SK-N-SH (cell line): ENCODE measurements around the gene SNTG2. TPM values are rescaled to one million over a fixed set of nuclear protein-coding genes. Genes with fewer than 3 reads are reported as not detected.

Experiments
- CTCF ChIA-PET: fragments of 300-600, 350-600 bp; formaldehyde crosslinking; extraction: SDS; loops from one replicate; lab custom pipeline; 2021; lab: Yijun Ruan, JAX
- POLR2A ChIA-PET: fragments of 350-600 bp; sonication (Branson Sonifier 250); formaldehyde crosslinking; extraction: SDS; loops from one replicate; lab custom pipeline; 2020; ENCODE audit warnings: antibody characterized with exemption, inconsistent platforms; lab: Yijun Ruan, JAX
- DNase-seq: peaks from one replicate; pipeline ENCODE4 v3.0.0; 2012
- H2AFZ ChIP-seq: fragments of 200-600 bp; sonication (generic); 2 replicates; pipeline ENCODE4 v1.8.1; 2016; ENCODE audit warnings: antibody characterized with exemption, mild to moderate bottlenecking, low read depth
- H3F3A ChIP-seq: fragments of 200-600 bp; sonication (generic); replicated peaks from 2 replicates; pipeline ENCODE3; 2016; ENCODE audit warnings: antibody characterized with exemption, mild to moderate bottlenecking; ENCODE audit not compliant: insufficient read depth
- H3K27ac ChIP-seq, 2 experiments: fragments of 200-500 bp in 1 of 2; fragments of 200-600 bp in 1 of 2; sonication (Bioruptor generic) in 1 of 2; sonication (generic), shearing (Covaris generic) in 1 of 2; 2 replicates each; pipeline versions ENCODE4 v1.5.1 to v1.6.1; 2014 to 2016; ENCODE audit warnings: low read depth in 2 of 2, inconsistent platforms in 1 of 2, low read length in 1 of 2, mild to moderate bottlenecking in 1 of 2, mixed read lengths in 1 of 2
- H3K27me3 ChIP-seq: fragments of 200-600 bp; sonication (generic), shearing (Covaris generic); 2 replicates; pipeline ENCODE4 v1.6.1; 2016; ENCODE audit warnings: mixed run types; ENCODE audit not compliant: insufficient read depth
- H3K36me3 ChIP-seq, 2 experiments: fragments of 200-500 bp in 1 of 2; fragments of 200-600 bp in 1 of 2; sonication (Bioruptor generic) in 1 of 2; sonication (generic) in 1 of 2; replicated peaks in 1 of 2; 2 replicates each; pipeline versions ENCODE3 to v1.5.1; 2014 to 2016; ENCODE audit warnings: low read length in 1 of 2, mild to moderate bottlenecking in 1 of 2; ENCODE audit not compliant: insufficient read depth in 2 of 2, control insufficient read depth in 1 of 2
- H3K4me1 ChIP-seq, 2 experiments: fragments of 200-500 bp in 1 of 2; fragments of 200-600 bp in 1 of 2; sonication (Bioruptor generic) in 1 of 2; sonication (generic), shearing (Covaris generic) in 1 of 2; 2 replicates each; pipeline versions ENCODE4 v1.5.1 to v1.6.1; 2014 to 2016; ENCODE audit warnings: low read depth in 1 of 2, low read length in 1 of 2, mixed run types in 1 of 2; ENCODE audit not compliant: insufficient read depth in 2 of 2, control insufficient read depth in 1 of 2
- H3K4me2 ChIP-seq: fragments of 200-600 bp; sonication (generic), shearing (Covaris generic); 2 replicates; pipeline ENCODE4 v1.6.1; 2017; ENCODE audit warnings: mixed run types
- H3K4me3 ChIP-seq, 2 experiments: fragments of 200-500 bp in 1 of 2; fragments of 200-600 bp in 1 of 2; sonication (Bioruptor generic) in 1 of 2; sonication (generic), shearing (Covaris generic) in 1 of 2; 2 replicates each; pipeline versions ENCODE4 v1.5.1 to v1.8.1; 2014 to 2016; ENCODE audit warnings: low read depth in 2 of 2, inconsistent platforms in 1 of 2, low read length in 1 of 2, mild to moderate bottlenecking in 1 of 2, mixed read lengths in 1 of 2, moderate library complexity in 1 of 2
- H3K79me2 ChIP-seq: fragments of 200-600 bp; sonication (generic); 2 replicates; pipeline ENCODE4 v1.8.1; 2017; ENCODE audit warnings: mild to moderate bottlenecking; ENCODE audit not compliant: insufficient read depth
- H3K9ac ChIP-seq: fragments of 200-600 bp; sonication (generic); 2 replicates; pipeline ENCODE4 v1.6.1; 2017; ENCODE audit warnings: mixed run types
- H3K9me2 ChIP-seq: fragments of 200-600 bp; sonication (generic); 2 replicates; pipeline ENCODE4 v1.6.1; 2017; ENCODE audit warnings: mixed run types
- H3K9me3 ChIP-seq: fragments of 200-600 bp; sonication (generic); 2 replicates; pipeline ENCODE4 v1.6.1; 2017; ENCODE audit warnings: mixed run types, mild to moderate bottlenecking, moderate library complexity
- H4K20me1 ChIP-seq: fragments of 200-600 bp; sonication (generic); 2 replicates; pipeline ENCODE4 v1.6.1; 2017; ENCODE audit warnings: mild to moderate bottlenecking, mixed run types; ENCODE audit not compliant: insufficient read depth
- CHD2 ChIP-seq: fragments of 150-350 bp; IDR thresholded peaks from 2 replicates; pipeline ENCODE4 v1.6.1; 2018; ENCODE audit warnings: low read length; ENCODE audit not compliant: partially characterized antibody
- FOSL2 ChIP-seq: IDR thresholded peaks from 2 replicates; pipeline ENCODE4 v1.4.0; 2012; ENCODE audit warnings: low read depth, mild to moderate bottlenecking, moderate library complexity, borderline replicate concordance
- FOXJ3 ChIP-seq: sonication (generic); formaldehyde crosslinking; IDR thresholded peaks from 2 replicates; pipeline ENCODE4 v1.5.1; 2020; ENCODE audit warnings: mild to moderate bottlenecking, missing genetic modification reagents
- FOXM1 ChIP-seq: IDR thresholded peaks from 2 replicates; pipeline ENCODE4 v1.4.0; 2012; ENCODE audit warnings: low read depth, mild to moderate bottlenecking
- JUND ChIP-seq: IDR thresholded peaks from 2 replicates; pipeline ENCODE4 v1.4.0; 2012
- MEF2A ChIP-seq: IDR thresholded peaks from 2 replicates; pipeline ENCODE4 v1.4.0; 2012; ENCODE audit warnings: low read depth, borderline replicate concordance
- NFIC ChIP-seq: IDR thresholded peaks from 2 replicates; pipeline ENCODE4 v1.4.0; 2012; ENCODE audit warnings: borderline replicate concordance
- RAD21 ChIP-seq: IDR thresholded peaks from 2 replicates; pipeline ENCODE4 v1.6.1; 2012; ENCODE audit warnings: mild to moderate bottlenecking, low read length
- RCOR1 ChIP-seq: fragments of 150-350 bp; IDR thresholded peaks from 2 replicates; pipeline ENCODE4 v1.6.1; 2017; ENCODE audit warnings: antibody characterized with exemption, low read length
- RXRA ChIP-seq: IDR thresholded peaks from 2 replicates; pipeline ENCODE4 v1.4.0; 2012; ENCODE audit warnings: low read depth, mild to moderate bottlenecking, borderline replicate concordance
- TAF1 ChIP-seq: IDR thresholded peaks from 2 replicates; pipeline ENCODE4 v1.6.1; 2012; ENCODE audit warnings: low read depth, mild to moderate bottlenecking, low read length, moderate library complexity, borderline replicate concordance
- TEAD4 ChIP-seq: IDR thresholded peaks from 2 replicates; pipeline ENCODE4 v1.4.0; 2012; ENCODE audit warnings: mild to moderate bottlenecking, borderline replicate concordance; ENCODE audit not compliant: insufficient read depth
- YY1 ChIP-seq: IDR thresholded peaks from 2 replicates; pipeline ENCODE4 v1.4.0; 2012; ENCODE audit warnings: low read depth, mild to moderate bottlenecking
- WGBS: methylation state at CpG from one replicate; pipeline ENCODE4 v1.1.6; 2017; ENCODE audit warnings: low lambda C conversion rate; 5-methylcytosine and 5-hydroxymethylcytosine counted together
- polyA plus RNA-seq, 3 experiments: library from polyadenylated mRNA; depleted of rRNA; stranded (reverse); fragments of >200 nt; gene quantifications; 2 replicates each; pipeline ENCODE4 v1.2.3, GENCODE V29; 2012
- TF ChIP-seq, protein P1 (sequence below): IDR thresholded peaks from 2 replicates; pipeline ENCODE4 v1.4.0; 2012; ENCODE audit warnings: low read depth, borderline replicate concordance
- TF ChIP-seq, protein P2 (sequence below): fragments of 150-350 bp; IDR thresholded peaks from 2 replicates; pipeline ENCODE4 v1.6.1; 2016; ENCODE audit warnings: mild to moderate bottlenecking, low read depth, low read length
- TF ChIP-seq, protein P3 (sequence below): IDR thresholded peaks from 2 replicates; pipeline ENCODE4; 2012
- TF ChIP-seq, protein P4 (sequence below): IDR thresholded peaks from 2 replicates; pipeline ENCODE4 v1.4.0; 2012; ENCODE audit warnings: low read depth, borderline replicate concordance
- TF ChIP-seq, protein P5 (sequence below): fragments of 150-350 bp; IDR thresholded peaks from 2 replicates; pipeline ENCODE4 v1.6.1; 2017; ENCODE audit warnings: antibody characterized with exemption, low read length, low read depth, borderline replicate concordance
- TF ChIP-seq, protein P6 (sequence below): IDR thresholded peaks from 2 replicates; pipeline ENCODE4 v1.6.1; 2012; ENCODE audit warnings: mild to moderate bottlenecking, low read depth, low read length, moderate library complexity
- TF ChIP-seq, protein P7 (sequence below): fragments of 200-600 bp; sonication (generic); IDR thresholded peaks from 2 replicates; pipeline ENCODE4 v1.6.1; 2017; ENCODE audit warnings: antibody characterized with exemption, mild to moderate bottlenecking, moderate library complexity

Gene SNTG2
- polyA plus RNA-seq, 1 of the 3 experiments (the other 2 are of a cell fraction), result not detected

DNA sequence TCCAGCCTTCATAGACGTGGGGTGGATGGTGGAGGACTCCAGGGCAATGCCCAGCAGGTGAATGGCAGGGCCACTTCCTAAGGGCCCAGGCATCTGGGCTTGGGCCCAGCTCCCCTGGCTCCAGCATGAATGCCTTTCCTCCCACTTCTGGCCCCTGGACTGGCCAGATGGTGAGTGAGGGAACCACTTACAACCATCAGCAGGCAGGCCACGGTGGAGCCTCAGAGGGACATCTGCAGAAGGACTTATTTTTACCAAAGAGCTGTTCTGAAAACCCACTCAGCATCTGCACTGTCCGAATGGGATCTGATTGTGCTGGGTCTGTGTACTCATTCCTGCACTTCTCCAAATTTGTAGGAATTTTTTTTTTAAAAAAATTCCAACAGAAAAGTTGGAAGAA, 69.6 kb downstream of the SNTG2 start:
- Histone ChIP-seq H2AFZ (no peak overlapping the region), H3K27me3 (no peaks in the 10 kb centered on the region), H3K4me3 (no peak overlapping the region), H3K27ac (no peak overlapping the region), H3K4me1 (peaks cover 0 to 10% of the 10 kb centered on the region in 2 experiments; a peak in 1 of 4 replicates), H3K9me3 (no peaks in the 10 kb centered on the region), H3K9me2 (no peaks in the 10 kb centered on the region), H3F3A (no peaks in the 10 kb centered on the region), H4K20me1 (no peaks in the 10 kb centered on the region), H3K79me2 (no peaks in the 10 kb centered on the region), H3K36me3 (no peaks in the 10 kb centered on the region), H3K9ac (no peak overlapping the region), H3K4me2 (no peak overlapping the region)
- POLR2A ChIA-PET, result no interaction called here
- WGBS, result 6% methylated on average over 3 of the region's 3 CpGs
- CTCF ChIA-PET, result interaction anchor here (0.8 to 1.9 kb wide), 7 partner anchors 9 to 530 kb away, joined by 3 to 4 read pairs (median 3); no protein-coding TSS in a partner anchor
- TF ChIP-seq, protein P1, sequence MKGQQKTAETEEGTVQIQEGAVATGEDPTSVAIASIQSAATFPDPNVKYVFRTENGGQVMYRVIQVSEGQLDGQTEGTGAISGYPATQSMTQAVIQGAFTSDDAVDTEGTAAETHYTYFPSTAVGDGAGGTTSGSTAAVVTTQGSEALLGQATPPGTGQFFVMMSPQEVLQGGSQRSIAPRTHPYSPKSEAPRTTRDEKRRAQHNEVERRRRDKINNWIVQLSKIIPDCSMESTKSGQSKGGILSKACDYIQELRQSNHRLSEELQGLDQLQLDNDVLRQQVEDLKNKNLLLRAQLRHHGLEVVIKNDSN, result no peak
- TF ChIP-seq MEF2A (no peak), FOXJ3 (CRISPR knock-in tag) (no peak), FOSL2 (no peak), RCOR1 (no peak), FOXM1 (no peak), RXRA (no peak), JUND (no peak), RAD21 (no peak), NFIC (no peak), TAF1 (no peak), YY1 (no peak), CHD2 (no peak), TEAD4 (no peak)
- TF ChIP-seq, protein P2, sequence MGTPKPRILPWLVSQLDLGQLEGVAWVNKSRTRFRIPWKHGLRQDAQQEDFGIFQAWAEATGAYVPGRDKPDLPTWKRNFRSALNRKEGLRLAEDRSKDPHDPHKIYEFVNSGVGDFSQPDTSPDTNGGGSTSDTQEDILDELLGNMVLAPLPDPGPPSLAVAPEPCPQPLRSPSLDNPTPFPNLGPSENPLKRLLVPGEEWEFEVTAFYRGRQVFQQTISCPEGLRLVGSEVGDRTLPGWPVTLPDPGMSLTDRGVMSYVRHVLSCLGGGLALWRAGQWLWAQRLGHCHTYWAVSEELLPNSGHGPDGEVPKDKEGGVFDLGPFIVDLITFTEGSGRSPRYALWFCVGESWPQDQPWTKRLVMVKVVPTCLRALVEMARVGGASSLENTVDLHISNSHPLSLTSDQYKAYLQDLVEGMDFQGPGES, result no peak
- TF ChIP-seq, protein P3, sequence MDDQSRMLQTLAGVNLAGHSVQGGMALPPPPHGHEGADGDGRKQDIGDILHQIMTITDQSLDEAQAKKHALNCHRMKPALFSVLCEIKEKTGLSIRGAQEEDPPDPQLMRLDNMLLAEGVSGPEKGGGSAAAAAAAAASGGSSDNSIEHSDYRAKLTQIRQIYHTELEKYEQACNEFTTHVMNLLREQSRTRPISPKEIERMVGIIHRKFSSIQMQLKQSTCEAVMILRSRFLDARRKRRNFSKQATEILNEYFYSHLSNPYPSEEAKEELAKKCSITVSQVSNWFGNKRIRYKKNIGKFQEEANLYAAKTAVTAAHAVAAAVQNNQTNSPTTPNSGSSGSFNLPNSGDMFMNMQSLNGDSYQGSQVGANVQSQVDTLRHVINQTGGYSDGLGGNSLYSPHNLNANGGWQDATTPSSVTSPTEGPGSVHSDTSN, result no peak
- TF ChIP-seq, protein P4, sequence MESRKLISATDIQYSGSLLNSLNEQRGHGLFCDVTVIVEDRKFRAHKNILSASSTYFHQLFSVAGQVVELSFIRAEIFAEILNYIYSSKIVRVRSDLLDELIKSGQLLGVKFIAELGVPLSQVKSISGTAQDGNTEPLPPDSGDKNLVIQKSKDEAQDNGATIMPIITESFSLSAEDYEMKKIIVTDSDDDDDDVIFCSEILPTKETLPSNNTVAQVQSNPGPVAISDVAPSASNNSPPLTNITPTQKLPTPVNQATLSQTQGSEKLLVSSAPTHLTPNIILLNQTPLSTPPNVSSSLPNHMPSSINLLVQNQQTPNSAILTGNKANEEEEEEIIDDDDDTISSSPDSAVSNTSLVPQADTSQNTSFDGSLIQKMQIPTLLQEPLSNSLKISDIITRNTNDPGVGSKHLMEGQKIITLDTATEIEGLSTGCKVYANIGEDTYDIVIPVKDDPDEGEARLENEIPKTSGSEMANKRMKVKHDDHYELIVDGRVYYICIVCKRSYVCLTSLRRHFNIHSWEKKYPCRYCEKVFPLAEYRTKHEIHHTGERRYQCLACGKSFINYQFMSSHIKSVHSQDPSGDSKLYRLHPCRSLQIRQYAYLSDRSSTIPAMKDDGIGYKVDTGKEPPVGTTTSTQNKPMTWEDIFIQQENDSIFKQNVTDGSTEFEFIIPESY, result no peak
- TF ChIP-seq, protein P5, sequence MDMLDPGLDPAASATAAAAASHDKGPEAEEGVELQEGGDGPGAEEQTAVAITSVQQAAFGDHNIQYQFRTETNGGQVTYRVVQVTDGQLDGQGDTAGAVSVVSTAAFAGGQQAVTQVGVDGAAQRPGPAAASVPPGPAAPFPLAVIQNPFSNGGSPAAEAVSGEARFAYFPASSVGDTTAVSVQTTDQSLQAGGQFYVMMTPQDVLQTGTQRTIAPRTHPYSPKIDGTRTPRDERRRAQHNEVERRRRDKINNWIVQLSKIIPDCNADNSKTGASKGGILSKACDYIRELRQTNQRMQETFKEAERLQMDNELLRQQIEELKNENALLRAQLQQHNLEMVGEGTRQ, result no peak
- TF ChIP-seq, protein P6, sequence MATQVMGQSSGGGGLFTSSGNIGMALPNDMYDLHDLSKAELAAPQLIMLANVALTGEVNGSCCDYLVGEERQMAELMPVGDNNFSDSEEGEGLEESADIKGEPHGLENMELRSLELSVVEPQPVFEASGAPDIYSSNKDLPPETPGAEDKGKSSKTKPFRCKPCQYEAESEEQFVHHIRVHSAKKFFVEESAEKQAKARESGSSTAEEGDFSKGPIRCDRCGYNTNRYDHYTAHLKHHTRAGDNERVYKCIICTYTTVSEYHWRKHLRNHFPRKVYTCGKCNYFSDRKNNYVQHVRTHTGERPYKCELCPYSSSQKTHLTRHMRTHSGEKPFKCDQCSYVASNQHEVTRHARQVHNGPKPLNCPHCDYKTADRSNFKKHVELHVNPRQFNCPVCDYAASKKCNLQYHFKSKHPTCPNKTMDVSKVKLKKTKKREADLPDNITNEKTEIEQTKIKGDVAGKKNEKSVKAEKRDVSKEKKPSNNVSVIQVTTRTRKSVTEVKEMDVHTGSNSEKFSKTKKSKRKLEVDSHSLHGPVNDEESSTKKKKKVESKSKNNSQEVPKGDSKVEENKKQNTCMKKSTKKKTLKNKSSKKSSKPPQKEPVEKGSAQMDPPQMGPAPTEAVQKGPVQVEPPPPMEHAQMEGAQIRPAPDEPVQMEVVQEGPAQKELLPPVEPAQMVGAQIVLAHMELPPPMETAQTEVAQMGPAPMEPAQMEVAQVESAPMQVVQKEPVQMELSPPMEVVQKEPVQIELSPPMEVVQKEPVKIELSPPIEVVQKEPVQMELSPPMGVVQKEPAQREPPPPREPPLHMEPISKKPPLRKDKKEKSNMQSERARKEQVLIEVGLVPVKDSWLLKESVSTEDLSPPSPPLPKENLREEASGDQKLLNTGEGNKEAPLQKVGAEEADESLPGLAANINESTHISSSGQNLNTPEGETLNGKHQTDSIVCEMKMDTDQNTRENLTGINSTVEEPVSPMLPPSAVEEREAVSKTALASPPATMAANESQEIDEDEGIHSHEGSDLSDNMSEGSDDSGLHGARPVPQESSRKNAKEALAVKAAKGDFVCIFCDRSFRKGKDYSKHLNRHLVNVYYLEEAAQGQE, result no peak
- TF ChIP-seq, protein P7, sequence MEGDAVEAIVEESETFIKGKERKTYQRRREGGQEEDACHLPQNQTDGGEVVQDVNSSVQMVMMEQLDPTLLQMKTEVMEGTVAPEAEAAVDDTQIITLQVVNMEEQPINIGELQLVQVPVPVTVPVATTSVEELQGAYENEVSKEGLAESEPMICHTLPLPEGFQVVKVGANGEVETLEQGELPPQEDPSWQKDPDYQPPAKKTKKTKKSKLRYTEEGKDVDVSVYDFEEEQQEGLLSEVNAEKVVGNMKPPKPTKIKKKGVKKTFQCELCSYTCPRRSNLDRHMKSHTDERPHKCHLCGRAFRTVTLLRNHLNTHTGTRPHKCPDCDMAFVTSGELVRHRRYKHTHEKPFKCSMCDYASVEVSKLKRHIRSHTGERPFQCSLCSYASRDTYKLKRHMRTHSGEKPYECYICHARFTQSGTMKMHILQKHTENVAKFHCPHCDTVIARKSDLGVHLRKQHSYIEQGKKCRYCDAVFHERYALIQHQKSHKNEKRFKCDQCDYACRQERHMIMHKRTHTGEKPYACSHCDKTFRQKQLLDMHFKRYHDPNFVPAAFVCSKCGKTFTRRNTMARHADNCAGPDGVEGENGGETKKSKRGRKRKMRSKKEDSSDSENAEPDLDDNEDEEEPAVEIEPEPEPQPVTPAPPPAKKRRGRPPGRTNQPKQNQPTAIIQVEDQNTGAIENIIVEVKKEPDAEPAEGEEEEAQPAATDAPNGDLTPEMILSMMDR, result no peak
- no peak for DNase-seq
